Stromal cell of bone marrow (primary cell): Measurements from ENCODE around the gene SYNE2.
"Not testable (repeated sequence)": the region's sequence is repeated elsewhere in the genome, so short reads cannot be mapped to it uniquely, and the experiment has no call there.

ENCODE experiments used
- DNase-seq: peaks from one replicate; pipeline ENCODE4 v3.0.0-alpha.2; 2012; ENCODE audit warnings: low read depth

SYNE2 gene

GRCh38 chr14:63869940-63870752 lies 17.3 kb downstream of the SYNE2 start:
- not testable (repeated sequence) for DNase-seq

GRCh38 chr14:63870753-63871037 lies 17.9 kb downstream of the SYNE2 start:
- not testable (repeated sequence) for DNase-seq

GRCh38 chr14:63874223-63874622 lies 21.4 kb downstream of the SYNE2 start:
- DNase-seq: no peak

GRCh38 chr14:63875311-63875710 lies 22.5 kb downstream of the SYNE2 start:
- DNase-seq: no peak

GRCh38 chr14:63877550-63877939 lies 24.7 kb downstream of the SYNE2 start:
- no peak for DNase-seq

- no peak for DNase-seq
These were observed 25.2 kb downstream of the SYNE2 start for GRCh38 chr14:63878052-63878451.

- DNase-seq: no peak
These were observed 26.0 kb downstream of the SYNE2 start for GRCh38 chr14:63878792-63879191.

- DNase-seq: no peak
These were observed 29.1 kb downstream of the SYNE2 start for GRCh38 chr14:63881926-63882325.

- no peak for DNase-seq
These were observed 35.1 kb downstream of the SYNE2 start for GRCh38 chr14:63887899-63888298.

- DNase-seq: no peak
These were observed 37.7 kb downstream of the SYNE2 start for GRCh38 chr14:63890553-63890952.

- no peak for DNase-seq
These were observed 38.6 kb downstream of the SYNE2 start for GRCh38 chr14:63891148-63891975.

GRCh38 chr14:63892265-63892664 lies 39.5 kb downstream of the SYNE2 start:
- DNase-seq: no peak

GRCh38 chr14:63893701-63894458 lies 41.1 kb downstream of the SYNE2 start:
- DNase-seq: peak; percentile 61

- no peak for DNase-seq
These were observed 42.7 kb downstream of the SYNE2 start for GRCh38 chr14:63895510-63895909.

- peak; percentile 57 for DNase-seq
These were observed 43.5 kb downstream of the SYNE2 start for GRCh38 chr14:63896278-63896720.

GRCh38 chr14:63897721-63898163 lies 44.9 kb downstream of the SYNE2 start:
- no peak for DNase-seq

GRCh38 chr14:63899953-63900352 lies 47.1 kb downstream of the SYNE2 start:
- DNase-seq: no peak

GRCh38 chr14:63901434-63902085 lies 48.8 kb downstream of the SYNE2 start:
- DNase-seq: peak; percentile 82

GRCh38 chr14:63902375-63902976 lies 49.7 kb downstream of the SYNE2 start:
- DNase-seq: no peak

- DNase-seq: no peak
These were observed 51.9 kb downstream of the SYNE2 start for GRCh38 chr14:63904724-63905123.

GRCh38 chr14:63905370-63905769 lies 52.6 kb downstream of the SYNE2 start:
- no peak for DNase-seq
